ENCODE measurements around the gene PRKCD.
"Not testable (repeated sequence)": the region's sequence is repeated elsewhere in the genome, so short reads cannot be mapped to it uniquely, and the experiment has no call there.

PRKCD gene

GRCh38 chr3:53147903-53148400, 13.1 kb upstream of the PRKCD start:
- H3K4me1 Mint-ChIP-seq (ENCODE audit: low read depth): no peaks in the 10 kb centered on the region
- H3K27ac Mint-ChIP-seq: no peak overlapping the region
- peaks cover 1% of the 10 kb centered on the region for H3K27me3 Mint-ChIP-seq
- no peak overlapping the region for H3K4me3 Mint-ChIP-seq
- H3K36me3 Mint-ChIP-seq (ENCODE audit: low read depth): no peaks in the 10 kb centered on the region
- no peaks in the 10 kb centered on the region for H3K9me3 Mint-ChIP-seq

- no peaks in the 10 kb centered on the region for H3K9me3 Mint-ChIP-seq
- H3K27ac Mint-ChIP-seq: no peak overlapping the region
- H3K27me3 Mint-ChIP-seq: peaks cover 10% of the 10 kb centered on the region
- H3K36me3 Mint-ChIP-seq (ENCODE audit: low read depth): no peaks in the 10 kb centered on the region
- H3K4me1 Mint-ChIP-seq (ENCODE audit: low read depth): no peaks in the 10 kb centered on the region
- no peak overlapping the region for H3K4me3 Mint-ChIP-seq
These were observed 11.9 kb upstream of the PRKCD start for GRCh38 chr3:53149006-53149690.

- no peaks in the 10 kb centered on the region for H3K36me3 Mint-ChIP-seq (ENCODE audit: low read depth)
- H3K27ac Mint-ChIP-seq: no peak overlapping the region
- no peaks in the 10 kb centered on the region for H3K4me1 Mint-ChIP-seq (ENCODE audit: low read depth)
- no peaks in the 10 kb centered on the region for H3K9me3 Mint-ChIP-seq
- H3K4me3 Mint-ChIP-seq: no peak overlapping the region
- peaks cover 10% of the 10 kb centered on the region for H3K27me3 Mint-ChIP-seq
These were observed 11.3 kb upstream of the PRKCD start for GRCh38 chr3:53149699-53150098.

- Mint-ChIP-seq H3K27ac (no peak overlapping the region), H3K36me3 (ENCODE audit: low read depth) (no peaks in the 10 kb centered on the region), H3K4me1 (ENCODE audit: low read depth) (no peaks in the 10 kb centered on the region), H3K27me3 (peaks cover 14% of the 10 kb centered on the region), H3K9me3 (no peaks in the 10 kb centered on the region), H3K4me3 (no peak overlapping the region)
These were observed 10.5 kb upstream of the PRKCD start for GRCh38 chr3:53150247-53151085.

GRCh38 chr3:53151086-53151438, 9.9 kb upstream of the PRKCD start:
- peaks cover 17% of the 10 kb centered on the region for H3K27me3 Mint-ChIP-seq
- not testable (repeated sequence) for H3K4me3 Mint-ChIP-seq; H3K27ac Mint-ChIP-seq; H3K9me3 Mint-ChIP-seq; H3K4me1 Mint-ChIP-seq (ENCODE audit: low read depth); H3K36me3 Mint-ChIP-seq (ENCODE audit: low read depth)

- Mint-ChIP-seq H3K4me1 (ENCODE audit: low read depth) (no peaks in the 10 kb centered on the region), H3K36me3 (ENCODE audit: low read depth) (no peaks in the 10 kb centered on the region), H3K27me3 (peaks cover 17% of the 10 kb centered on the region), H3K9me3 (no peaks in the 10 kb centered on the region), H3K27ac (no peak overlapping the region), H3K4me3 (no peak overlapping the region)
These were observed 9.5 kb upstream of the PRKCD start for GRCh38 chr3:53151465-53151864.

- Mint-ChIP-seq H3K36me3 (ENCODE audit: low read depth) (no peaks in the 10 kb centered on the region), H3K27me3 (peaks cover 17% of the 10 kb centered on the region), H3K27ac (no peak overlapping the region), H3K9me3 (no peaks in the 10 kb centered on the region), H3K4me3 (no peak overlapping the region), H3K4me1 (ENCODE audit: low read depth) (no peaks in the 10 kb centered on the region)
These were observed 8.9 kb upstream of the PRKCD start for GRCh38 chr3:53151870-53152660.

- Mint-ChIP-seq H3K27me3 (peaks cover 23% of the 10 kb centered on the region), H3K36me3 (ENCODE audit: low read depth) (no peaks in the 10 kb centered on the region), H3K4me1 (ENCODE audit: low read depth) (no peaks in the 10 kb centered on the region), H3K9me3 (no peaks in the 10 kb centered on the region), H3K27ac (no peak overlapping the region), H3K4me3 (no peak overlapping the region)
These were observed 7.7 kb upstream of the PRKCD start for GRCh38 chr3:53153264-53153823.

GRCh38 chr3:53153980-53154379, 7.0 kb upstream of the PRKCD start:
- Mint-ChIP-seq H3K27me3 (peaks cover 23% of the 10 kb centered on the region), H3K4me1 (ENCODE audit: low read depth) (no peaks in the 10 kb centered on the region)

GRCh38 chr3:53154881-53155285, 6.1 kb upstream of the PRKCD start:
- H3K9me3 Mint-ChIP-seq: no peaks in the 10 kb centered on the region
- H3K27me3 Mint-ChIP-seq: peaks cover 24% of the 10 kb centered on the region
- H3K4me1 Mint-ChIP-seq (ENCODE audit: low read depth): peaks cover under 1% of the 10 kb centered on the region

More at GRCh38 chr3:53153980-53154379, 7.0 kb upstream of the PRKCD start:
- Mint-ChIP-seq H3K36me3 (ENCODE audit: low read depth) (no peaks in the 10 kb centered on the region), H3K27ac (no peak overlapping the region), H3K4me3 (no peak overlapping the region), H3K9me3 (no peaks in the 10 kb centered on the region)

GRCh38 chr3:53155760-53156159, 5.2 kb upstream of the PRKCD start:
- Mint-ChIP-seq H3K36me3 (ENCODE audit: low read depth) (no peaks in the 10 kb centered on the region), H3K4me3 (no peak overlapping the region), H3K9me3 (no peaks in the 10 kb centered on the region), H3K27me3 (peaks cover 28% of the 10 kb centered on the region), H3K4me1 (ENCODE audit: low read depth) (peaks cover 6% of the 10 kb centered on the region), H3K27ac (no peak overlapping the region)

More at GRCh38 chr3:53154881-53155285, 6.1 kb upstream of the PRKCD start:
- Mint-ChIP-seq H3K36me3 (ENCODE audit: low read depth) (no peaks in the 10 kb centered on the region), H3K27ac (no peak overlapping the region), H3K4me3 (no peak overlapping the region)

GRCh38 chr3:53156368-53156834, 4.6 kb upstream of the PRKCD start:
- no peak overlapping the region for H3K27ac Mint-ChIP-seq
- no peak overlapping the region for H3K4me3 Mint-ChIP-seq
- peaks cover 6% of the 10 kb centered on the region for H3K4me1 Mint-ChIP-seq (ENCODE audit: low read depth)
- no peaks in the 10 kb centered on the region for H3K9me3 Mint-ChIP-seq
- H3K36me3 Mint-ChIP-seq (ENCODE audit: low read depth): no peaks in the 10 kb centered on the region
- H3K27me3 Mint-ChIP-seq: peaks cover 28% of the 10 kb centered on the region

GRCh38 chr3:53157974-53158580, 2.9 kb upstream of the PRKCD start:
- Mint-ChIP-seq H3K4me1 (ENCODE audit: low read depth) (peaks cover 16% of the 10 kb centered on the region), H3K36me3 (ENCODE audit: low read depth) (no peaks in the 10 kb centered on the region), H3K4me3 (no peak overlapping the region), H3K27me3 (peaks cover 26% of the 10 kb centered on the region), H3K27ac (no peak overlapping the region), H3K9me3 (no peaks in the 10 kb centered on the region)

GRCh38 chr3:53158765-53159155, 2.2 kb upstream of the PRKCD start:
- no peaks in the 10 kb centered on the region for H3K36me3 Mint-ChIP-seq (ENCODE audit: low read depth)
- H3K27ac Mint-ChIP-seq: no peak overlapping the region
- peaks cover 22% of the 10 kb centered on the region for H3K4me1 Mint-ChIP-seq (ENCODE audit: low read depth)
- H3K4me3 Mint-ChIP-seq: no peak overlapping the region
- no peaks in the 10 kb centered on the region for H3K9me3 Mint-ChIP-seq
- peaks cover 19% of the 10 kb centered on the region for H3K27me3 Mint-ChIP-seq
